ENCODE results near the gene FBXW12. TPM values are rescaled to one million over a fixed set of nuclear protein-coding genes. Genes with fewer than 3 reads are reported as not detected.

FBXW12 gene, protein sequence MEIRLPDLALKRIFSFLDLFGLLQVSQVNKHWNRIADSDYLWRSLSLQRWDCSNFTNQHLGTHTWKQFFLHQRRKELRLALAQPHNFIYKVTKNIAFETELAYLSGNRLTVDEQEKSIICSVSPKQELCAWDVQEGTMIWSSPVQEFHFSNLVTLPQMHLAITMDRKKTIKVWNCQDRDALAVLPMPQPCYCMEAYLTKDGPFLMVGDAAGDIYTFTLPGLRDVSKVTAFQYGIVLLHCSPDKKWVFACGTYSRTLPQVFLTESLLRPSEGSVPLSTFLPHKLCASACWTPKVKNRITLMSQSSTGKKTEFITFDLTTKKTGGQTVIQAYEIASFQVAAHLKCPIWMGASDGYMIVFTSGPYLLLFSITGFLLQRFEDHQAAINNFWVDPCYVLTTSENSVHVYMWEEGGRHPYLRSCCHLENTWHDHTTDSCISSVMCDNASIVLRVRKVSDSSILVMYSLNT
- total RNA-seq: not detected in 2 replicates

DNA sequence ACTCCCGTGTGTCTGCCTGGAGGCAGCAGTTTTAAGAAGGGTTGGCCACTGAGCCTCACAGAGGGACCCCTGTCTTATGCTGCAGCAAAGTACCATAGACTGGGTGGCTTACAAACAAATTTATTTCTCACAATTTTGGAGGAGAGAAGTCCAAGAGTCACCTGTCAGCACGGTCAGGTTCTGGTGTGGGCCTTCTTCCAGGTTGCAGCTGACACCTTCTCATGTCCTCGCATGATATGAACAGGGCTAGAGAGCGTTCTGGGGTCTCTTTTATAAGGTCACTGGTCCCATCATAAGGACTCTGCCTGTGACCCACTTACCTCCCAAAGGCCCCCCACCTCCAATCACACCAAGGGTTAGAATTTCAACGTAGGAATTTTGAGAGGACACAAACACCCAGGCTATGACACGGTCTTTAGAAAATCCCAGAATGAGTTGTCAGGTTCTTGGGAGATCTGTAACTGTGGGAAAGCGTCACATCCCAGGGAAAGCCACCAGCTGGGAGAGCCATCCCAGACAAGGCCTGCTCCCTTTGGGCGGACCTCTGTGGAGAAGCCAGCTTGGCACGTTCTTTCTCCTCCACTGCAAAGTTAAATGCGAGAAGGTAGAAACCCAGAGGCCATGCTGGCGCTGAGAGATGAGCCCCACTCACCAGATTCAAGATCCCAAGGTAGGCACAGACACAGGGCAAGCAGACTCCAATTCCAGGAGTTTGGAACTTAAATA is at the start of gene FBXW12:
Gene FBXW12 (plus strand): TSS at position 569 of the 726 bp plus-strand sequence. CDS start 549 bp downstream, outside the sequence.

DNA sequence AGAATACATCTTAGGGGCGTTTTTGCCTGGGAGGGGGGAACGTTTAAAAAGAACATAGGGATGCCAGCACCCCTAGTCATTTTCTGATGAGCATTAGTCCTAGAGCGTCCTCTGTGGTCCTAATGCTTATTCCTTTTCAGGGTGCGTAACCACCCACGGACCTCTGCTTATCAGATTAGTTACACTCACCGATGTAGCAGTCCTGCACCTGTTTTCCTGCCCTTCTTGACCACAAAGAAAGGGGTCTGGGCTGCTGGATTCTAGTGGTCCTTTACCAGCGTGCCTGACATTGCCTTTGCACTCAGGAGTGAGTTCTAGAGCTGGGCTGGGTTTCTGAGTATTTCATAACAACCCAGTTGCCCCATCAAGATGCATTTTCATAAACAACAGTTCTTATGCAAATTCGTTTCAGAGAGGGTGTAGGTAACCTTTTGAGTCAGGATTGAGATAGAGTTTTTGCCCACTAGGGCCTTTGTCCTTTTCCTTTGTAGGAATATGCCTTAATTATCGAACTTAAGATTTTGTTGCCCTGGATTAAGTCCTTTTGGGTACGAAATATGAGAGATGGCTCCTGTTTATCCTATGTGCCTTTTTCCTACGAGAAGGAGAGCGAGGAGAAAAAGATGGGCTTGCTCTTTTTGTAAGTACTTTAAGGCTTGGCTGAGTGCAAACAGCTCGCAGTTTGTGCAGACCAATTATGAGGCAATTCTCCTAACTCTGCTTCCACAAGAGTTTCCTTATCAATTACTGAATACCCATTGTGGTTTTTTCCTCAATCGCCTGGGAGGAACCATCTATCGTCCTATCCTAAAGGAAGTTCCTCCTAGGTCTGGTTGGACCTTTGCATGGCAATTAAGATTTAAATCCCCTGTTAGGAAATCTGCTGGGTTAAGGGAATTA is 38.4 kb upstream of the FBXW12 start, which contains the start of gene SPINK8:
Gene SPINK8 (minus strand): TSS at position 316 of the 900 bp plus-strand sequence. CDS start 5,320 bp downstream, outside the sequence.

DNA sequence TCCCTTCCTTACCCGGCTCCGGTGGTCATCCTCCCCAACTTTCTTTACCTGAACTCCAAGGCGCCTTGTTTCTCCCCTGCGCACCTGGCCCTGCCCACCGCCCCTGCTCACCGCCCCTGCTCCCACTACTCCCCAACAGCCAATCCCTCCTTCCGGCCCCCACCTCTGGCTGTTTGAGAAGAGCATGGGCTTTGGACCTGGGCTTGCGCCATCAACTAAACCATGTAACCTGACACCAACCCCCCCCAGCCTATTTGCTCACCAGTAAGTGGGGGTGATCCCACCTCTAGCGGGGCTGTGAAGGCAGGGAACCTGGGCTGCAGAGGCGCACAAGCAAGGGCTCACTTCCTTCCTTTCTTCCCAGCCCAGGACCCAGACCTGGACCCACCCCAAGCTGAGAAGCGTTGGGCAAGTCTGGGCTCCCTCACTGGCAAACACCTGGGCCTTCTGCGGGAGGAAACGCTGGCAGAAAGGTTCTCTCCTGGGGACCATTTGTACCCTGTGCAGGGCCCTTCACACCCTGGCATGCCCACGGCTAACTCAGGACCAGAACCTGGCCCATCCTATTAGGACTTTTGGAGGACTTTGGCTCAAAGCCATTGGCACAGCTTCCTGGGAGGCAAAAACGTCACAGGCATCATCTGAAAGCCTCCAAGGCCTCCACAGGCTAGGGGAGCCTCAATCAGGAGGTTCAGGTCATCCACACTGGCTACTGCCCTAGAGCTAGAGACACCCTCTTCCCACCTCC is 58.1 kb downstream of the FBXW12 start, which contains the start of gene PLXNB1:
Gene PLXNB1 (minus strand): TSS at position 127 of the 748 bp plus-strand sequence. CDS start 5,475 bp downstream, outside the sequence.

GRCh38 chr3:48439820-48440589 is 68.0 kb downstream of the FBXW12 start, which contains the start of the genes CCDC51 and TMA7:
TSS of gene CCDC51 (minus strand) at chr3:48440119. CDS start at chr3:48435128, 4,991 bp downstream.
TSS of gene TMA7 (plus strand) at chr3:48440257. CDS start at chr3:48440297, 40 bp downstream.

Other genes starting within 250 kb of the FBXW12 start
- gene CDC25A, start 183.8 kb upstream of the FBXW12 start, total RNA-seq: 3.9 and 7.7 TPM in 2 replicates
- gene CAMP, start 148.7 kb upstream of the FBXW12 start, total RNA-seq: not detected in 2 replicates
- gene ZNF589, start 131.1 kb upstream of the FBXW12 start, total RNA-seq: 2.8 and 3.6 TPM in 2 replicates
- gene NME6, start 70.9 kb upstream of the FBXW12 start, total RNA-seq: 19.2 and 20.0 TPM in 2 replicates
- not detected in 2 replicates for gene SPINK8, start 38.6 kb upstream of the FBXW12 start, total RNA-seq
- 14.1 and 15.9 TPM in 2 replicates for gene PLXNB1, start 57.9 kb downstream of the FBXW12 start, total RNA-seq
- 14.0 and 16.5 TPM in 2 replicates for gene CCDC51, start 67.9 kb downstream of the FBXW12 start, total RNA-seq
- gene TMA7, start 68.0 kb downstream of the FBXW12 start, total RNA-seq: 392 and 433 TPM in 2 replicates
- gene ATRIP, start 74.5 kb downstream of the FBXW12 start, total RNA-seq: 4.5 and 7.0 TPM in 2 replicates
- 119 and 120 TPM in 2 replicates for gene SHISA5, start 132.0 kb downstream of the FBXW12 start, total RNA-seq
- gene PFKFB4, start 184.6 kb downstream of the FBXW12 start, total RNA-seq: 6.6 and 7.6 TPM in 2 replicates
- gene UCN2, start 191.6 kb downstream of the FBXW12 start, total RNA-seq: 0.19 and 0.26 TPM in 2 replicates
- gene COL7A1, start 223.1 kb downstream of the FBXW12 start, total RNA-seq: 5.4 and 6.0 TPM in 2 replicates
- gene UQCRC1, start 237.4 kb downstream of the FBXW12 start, total RNA-seq: 235 and 284 TPM in 2 replicates
- gene TMEM89, start 249.6 kb downstream of the FBXW12 start, total RNA-seq: not detected in 2 replicates